Type B pancreatic cell (in vitro differentiated cells): ENCODE data around the gene WNT7B. TPM values are rescaled to one million over a fixed set of nuclear protein-coding genes. Genes with fewer than 3 reads are reported as not detected.

Experiments used
- DNase-seq: peaks from one replicate; pipeline ENCODE4 v3.0.0; 2021; ENCODE audit warnings: mixed read lengths; ENCODE audit not compliant: unreplicated experiment; ENCODE audit errors: extremely low spot score
- H3K27ac Mint-ChIP-seq: 2 replicates; pipeline ENCODE4 v1.8.0; 2021; ENCODE audit warnings: mild to moderate bottlenecking, mixed read lengths
- H3K27me3 Mint-ChIP-seq: 2 replicates; pipeline ENCODE4 v1.8.0; 2021; ENCODE audit warnings: mixed read lengths
- H3K36me3 Mint-ChIP-seq: 2 replicates; pipeline ENCODE4 v1.8.0; 2021; ENCODE audit warnings: mixed read lengths
- H3K4me1 Mint-ChIP-seq: one replicate; pipeline ENCODE4 v1.8.0; 2021; ENCODE audit warnings: mixed read lengths; ENCODE audit not compliant: unreplicated experiment
- H3K4me3 Mint-ChIP-seq: 2 replicates; pipeline ENCODE4 v1.8.0; 2021; ENCODE audit warnings: mild to moderate bottlenecking, mixed read lengths
- H3K9me3 Mint-ChIP-seq: 2 replicates; pipeline ENCODE4 v1.8.0; 2021; ENCODE audit warnings: mixed read lengths
- total RNA-seq: library from RNA; stranded (reverse); gene quantifications from 2 replicates; pipeline ENCODE4 v1.2.1, GENCODE V29; 2021; ENCODE audit warnings: low replicate concordance
- TF ChIP-seq, protein P1 (sequence below): fragments of 200-600 bp; sonication (generic); conservative IDR thresholded peaks from 2 replicates; pipeline ENCODE4 v1.5.0; 2021; ENCODE audit warnings: antibody characterized with exemption, mild to moderate bottlenecking

WNT7B gene
- total RNA-seq, 1 donor from 2014 or later, result 16.4 TPM

DNA sequence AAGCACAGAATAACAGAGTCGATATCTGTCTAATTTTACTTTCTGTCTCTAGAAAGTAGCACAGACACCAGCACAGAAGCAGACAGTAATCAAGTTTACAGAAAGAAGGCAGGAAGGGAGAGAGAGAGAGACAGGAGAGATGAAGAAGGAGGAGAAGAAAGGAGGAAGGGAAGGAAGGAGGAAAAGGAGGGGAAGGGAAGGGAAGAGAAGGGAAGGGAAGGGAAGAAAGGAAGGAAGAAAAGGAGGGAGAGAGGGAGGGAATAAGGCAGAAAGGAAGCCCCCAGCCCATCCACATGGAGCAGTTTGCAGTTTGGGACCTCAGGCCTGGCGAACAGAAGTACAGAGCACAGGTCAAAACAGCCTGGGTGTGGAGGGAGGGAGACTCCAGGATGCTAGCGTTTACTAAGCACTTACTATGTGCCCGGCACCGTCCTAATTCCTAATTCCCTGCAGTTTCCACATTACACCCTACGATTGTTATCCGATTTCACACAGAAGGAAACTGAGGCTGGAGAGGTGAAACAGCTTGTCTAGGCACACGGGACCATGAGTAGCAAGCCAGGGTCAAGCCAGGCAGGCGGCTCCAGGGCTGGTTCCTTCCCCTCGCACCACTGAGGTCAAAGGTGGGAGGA, 46.0 kb upstream of the WNT7B start:
- no peak for DNase-seq
- peaks cover 6% of the 10 kb centered on the region for H3K4me1 Mint-ChIP-seq
- no peaks in the 10 kb centered on the region for H3K9me3 Mint-ChIP-seq
- no peaks in the 10 kb centered on the region for H3K36me3 Mint-ChIP-seq
- TF ChIP-seq, protein P1, sequence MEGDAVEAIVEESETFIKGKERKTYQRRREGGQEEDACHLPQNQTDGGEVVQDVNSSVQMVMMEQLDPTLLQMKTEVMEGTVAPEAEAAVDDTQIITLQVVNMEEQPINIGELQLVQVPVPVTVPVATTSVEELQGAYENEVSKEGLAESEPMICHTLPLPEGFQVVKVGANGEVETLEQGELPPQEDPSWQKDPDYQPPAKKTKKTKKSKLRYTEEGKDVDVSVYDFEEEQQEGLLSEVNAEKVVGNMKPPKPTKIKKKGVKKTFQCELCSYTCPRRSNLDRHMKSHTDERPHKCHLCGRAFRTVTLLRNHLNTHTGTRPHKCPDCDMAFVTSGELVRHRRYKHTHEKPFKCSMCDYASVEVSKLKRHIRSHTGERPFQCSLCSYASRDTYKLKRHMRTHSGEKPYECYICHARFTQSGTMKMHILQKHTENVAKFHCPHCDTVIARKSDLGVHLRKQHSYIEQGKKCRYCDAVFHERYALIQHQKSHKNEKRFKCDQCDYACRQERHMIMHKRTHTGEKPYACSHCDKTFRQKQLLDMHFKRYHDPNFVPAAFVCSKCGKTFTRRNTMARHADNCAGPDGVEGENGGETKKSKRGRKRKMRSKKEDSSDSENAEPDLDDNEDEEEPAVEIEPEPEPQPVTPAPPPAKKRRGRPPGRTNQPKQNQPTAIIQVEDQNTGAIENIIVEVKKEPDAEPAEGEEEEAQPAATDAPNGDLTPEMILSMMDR, result no peak
- H3K27me3 Mint-ChIP-seq, result peaks cover 47% of the 10 kb centered on the region
- H3K4me3 Mint-ChIP-seq, result no peak overlapping the region
- H3K27ac Mint-ChIP-seq, result no peak overlapping the region

DNA sequence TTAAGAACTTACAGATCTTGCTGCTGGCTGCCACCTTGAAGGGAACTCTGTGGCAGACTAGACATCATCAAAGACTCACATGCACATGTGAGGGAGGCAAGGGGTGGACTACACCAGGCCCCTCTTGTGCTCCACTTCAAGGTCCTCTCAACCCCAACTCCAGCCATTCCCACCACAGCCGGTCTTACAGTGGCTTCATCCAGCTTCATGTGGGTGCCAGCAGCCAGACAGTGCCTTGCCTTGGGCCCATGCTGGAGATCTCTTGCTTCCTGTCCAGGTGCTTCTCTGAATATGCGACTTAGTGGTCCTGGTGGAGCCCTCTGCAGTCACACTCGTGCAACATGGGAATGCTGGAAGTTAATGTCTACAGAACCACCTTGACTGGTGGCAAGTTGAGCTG, 44.6 kb upstream of the WNT7B start:
- peaks cover 39% of the 10 kb centered on the region for H3K27me3 Mint-ChIP-seq
- no peak overlapping the region for H3K4me3 Mint-ChIP-seq
- H3K9me3 Mint-ChIP-seq, result no peaks in the 10 kb centered on the region
- H3K27ac Mint-ChIP-seq, result no peak overlapping the region
- no peaks in the 10 kb centered on the region for H3K36me3 Mint-ChIP-seq
- peaks cover 2% of the 10 kb centered on the region for H3K4me1 Mint-ChIP-seq
- TF ChIP-seq, protein P1, result no peak
- no peak for DNase-seq

DNA sequence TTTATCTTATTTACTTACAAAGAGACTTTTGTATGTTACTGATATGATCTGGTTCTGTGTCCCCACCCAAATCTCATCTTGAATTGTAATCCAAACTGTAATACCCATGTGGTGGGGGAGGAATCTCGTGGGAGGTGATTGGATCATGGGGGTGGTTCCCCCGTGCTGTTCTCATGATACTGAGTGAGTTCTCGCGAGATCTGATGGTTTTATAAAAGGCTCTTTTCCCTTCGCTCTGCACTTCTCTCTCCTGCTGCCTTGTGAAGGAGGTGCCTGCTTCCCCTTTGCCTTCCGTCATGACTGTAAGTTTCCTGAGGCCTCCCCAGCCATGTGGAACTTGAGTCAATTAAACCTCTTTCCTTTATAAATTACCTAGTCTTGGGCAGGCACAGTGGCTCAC, 42.4 kb upstream of the WNT7B start:
- DNase-seq, result no peak
- TF ChIP-seq, protein P1, result no peak
- H3K36me3 Mint-ChIP-seq, result no peaks in the 10 kb centered on the region
- no peak overlapping the region for H3K27ac Mint-ChIP-seq
- peaks cover 5% of the 10 kb centered on the region for H3K4me1 Mint-ChIP-seq
- H3K9me3 Mint-ChIP-seq, result no peaks in the 10 kb centered on the region
- peaks cover 17% of the 10 kb centered on the region for H3K27me3 Mint-ChIP-seq
- no peak overlapping the region for H3K4me3 Mint-ChIP-seq

DNA sequence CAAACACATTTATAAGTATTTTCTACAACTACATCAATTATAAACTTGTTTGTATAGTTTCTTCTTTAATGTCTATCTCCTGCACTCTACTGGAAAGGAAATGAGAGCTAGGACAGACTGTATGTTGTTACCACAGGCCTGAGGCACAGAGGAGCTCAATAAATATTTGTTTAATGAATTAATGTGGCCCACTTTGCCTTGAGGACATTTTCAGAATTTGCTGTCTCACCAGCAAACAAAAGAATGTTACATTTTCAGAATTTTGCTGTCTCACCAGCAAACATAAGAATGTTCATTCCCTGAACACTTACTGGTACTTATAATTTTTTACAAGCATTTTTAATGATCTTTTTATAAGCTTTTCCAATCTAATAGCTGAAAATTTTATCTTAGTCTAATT, 41.9 kb upstream of the WNT7B start:
- H3K4me1 Mint-ChIP-seq, result peaks cover 5% of the 10 kb centered on the region
- H3K9me3 Mint-ChIP-seq, result no peaks in the 10 kb centered on the region
- H3K27me3 Mint-ChIP-seq, result peaks cover 12% of the 10 kb centered on the region
- DNase-seq, result no peak
- TF ChIP-seq, protein P1, result no peak
- H3K36me3 Mint-ChIP-seq, result no peaks in the 10 kb centered on the region
- H3K27ac Mint-ChIP-seq, result no peak overlapping the region
- H3K4me3 Mint-ChIP-seq, result no peak overlapping the region

DNA sequence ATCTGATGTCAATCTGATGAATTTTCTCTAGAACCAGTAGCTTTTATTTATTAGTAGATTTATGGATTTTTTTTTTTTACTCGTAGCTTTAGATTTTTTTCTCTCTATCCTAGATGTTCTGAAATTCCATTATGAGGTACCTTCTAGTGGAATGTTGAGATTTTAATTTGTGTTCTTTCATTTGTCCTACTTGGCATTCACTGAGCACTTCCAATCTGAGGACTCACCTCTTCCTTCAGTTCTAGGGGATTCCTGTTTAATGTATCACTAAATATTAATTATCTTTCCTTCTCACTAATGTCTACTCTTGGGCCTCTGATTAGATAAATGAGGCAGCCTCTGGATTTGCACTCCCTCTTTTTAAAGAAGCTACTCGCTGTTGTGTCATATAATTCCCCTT, 40.2 kb upstream of the WNT7B start:
- DNase-seq, result no peak
- Mint-ChIP-seq H3K27me3 (peaks cover 6% of the 10 kb centered on the region), H3K4me1 (peaks cover 5% of the 10 kb centered on the region), H3K36me3 (no peaks in the 10 kb centered on the region), H3K27ac (no peak overlapping the region), H3K4me3 (no peak overlapping the region), H3K9me3 (no peaks in the 10 kb centered on the region)
- TF ChIP-seq, protein P1, result no peak
